NCI-H1930 (cell line): Measurements from ENCODE around the gene SLC25A15.

Experiments
- DNase-seq, 2 experiments: peaks; one replicate each; lab custom pipeline; 2025; lab: John Stamatoyannopoulos, UW

SLC25A15 gene

DNA sequence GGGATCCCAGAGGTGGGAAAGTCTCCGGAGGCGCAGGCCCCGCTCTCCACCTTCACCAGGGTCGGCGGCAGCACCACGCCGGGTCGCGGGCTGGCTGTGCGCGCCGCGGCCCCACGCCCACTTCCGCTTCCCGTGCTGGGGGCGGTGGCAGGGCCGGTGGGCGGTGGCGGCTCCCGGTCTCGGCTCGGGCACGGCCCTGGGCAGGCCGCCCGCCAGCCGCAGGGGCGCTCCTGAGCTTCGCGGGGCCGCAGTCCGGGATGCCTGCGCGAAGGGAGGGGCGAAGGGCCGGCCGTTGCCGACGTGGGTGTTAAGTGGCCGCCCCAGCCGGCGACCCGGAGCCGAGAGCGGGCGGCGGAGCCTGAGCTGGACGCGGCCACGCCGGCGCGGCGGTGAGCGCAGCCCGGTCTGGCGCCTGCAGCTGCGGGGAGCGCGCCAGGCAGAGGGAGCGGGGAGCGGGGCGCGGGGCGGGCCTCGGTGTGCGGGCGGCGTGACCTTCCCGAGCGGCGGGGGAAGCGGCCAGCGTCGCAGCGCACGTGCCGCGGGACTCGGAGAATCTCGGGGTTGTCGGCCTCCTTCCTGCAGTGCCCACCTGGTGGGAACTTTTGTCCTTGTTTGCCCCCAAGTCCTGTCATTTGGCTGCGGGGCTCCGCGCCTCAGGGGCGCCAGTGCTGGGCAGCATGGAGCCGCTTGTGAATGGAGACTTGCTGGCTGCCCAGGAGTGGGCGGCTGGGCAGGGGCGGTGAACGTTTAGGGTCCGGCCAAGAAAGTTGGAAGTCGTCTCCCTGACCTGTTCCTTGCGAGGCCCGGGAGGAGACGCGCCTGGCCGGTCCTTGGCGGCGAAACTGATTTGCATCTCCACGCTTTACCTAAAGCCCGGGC, at the start of gene SLC25A15:
TSS of gene SLC25A15 (plus strand) at position 337 of the 879 bp plus-strand sequence. CDS start 3,616 bp downstream, outside the sequence.
- DNase-seq = peak; percentile 73 to 75

DNA sequence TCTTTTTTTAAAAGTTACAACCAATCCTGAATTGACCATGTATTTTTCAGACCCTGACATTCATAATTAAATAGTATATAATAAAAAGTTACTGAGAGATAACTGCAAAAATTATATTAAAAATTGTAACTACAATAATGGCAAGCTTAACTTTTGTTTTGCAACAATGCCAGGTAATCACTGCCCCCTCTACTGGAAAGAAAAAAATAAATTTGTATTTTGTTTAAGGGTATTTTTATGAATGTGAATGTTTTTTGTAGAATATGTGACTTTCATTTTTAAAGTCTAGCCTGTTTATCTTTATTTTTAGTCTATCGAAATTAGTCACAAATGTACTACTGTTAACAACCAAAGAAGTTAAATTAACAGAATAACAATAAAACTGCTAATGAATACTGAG, 40.1 kb upstream of the SLC25A15 start:
- no peak for DNase-seq

DNA sequence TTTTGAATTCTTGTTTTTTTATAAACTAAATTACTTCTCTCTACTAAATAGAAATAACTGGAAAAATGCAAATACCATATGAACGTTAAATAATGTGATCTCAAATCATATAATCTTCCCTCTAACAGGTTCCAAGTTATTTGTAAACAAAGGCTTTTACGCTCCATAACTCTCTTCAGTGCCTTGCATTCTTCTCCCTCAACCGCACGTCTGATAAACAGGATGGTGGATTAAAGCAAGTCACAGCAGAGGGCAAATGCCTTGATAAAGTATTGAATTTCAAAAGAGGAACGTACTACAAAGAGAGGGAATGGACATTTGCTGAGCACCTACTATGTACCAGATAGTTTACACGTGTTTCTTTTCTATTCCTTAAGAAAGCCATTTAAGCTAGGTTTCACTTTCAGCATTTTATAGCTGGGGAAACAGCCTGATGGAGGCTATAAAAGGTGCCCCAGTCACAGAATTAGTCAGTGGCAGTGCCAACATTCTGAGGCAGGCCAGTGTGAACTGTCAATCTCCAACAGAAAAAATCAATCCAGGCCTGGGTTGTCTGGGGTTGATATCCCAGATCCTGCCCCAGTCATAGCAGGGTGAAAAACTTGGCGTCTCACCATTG, 34.2 kb upstream of the SLC25A15 start:
- no peak for DNase-seq

DNA sequence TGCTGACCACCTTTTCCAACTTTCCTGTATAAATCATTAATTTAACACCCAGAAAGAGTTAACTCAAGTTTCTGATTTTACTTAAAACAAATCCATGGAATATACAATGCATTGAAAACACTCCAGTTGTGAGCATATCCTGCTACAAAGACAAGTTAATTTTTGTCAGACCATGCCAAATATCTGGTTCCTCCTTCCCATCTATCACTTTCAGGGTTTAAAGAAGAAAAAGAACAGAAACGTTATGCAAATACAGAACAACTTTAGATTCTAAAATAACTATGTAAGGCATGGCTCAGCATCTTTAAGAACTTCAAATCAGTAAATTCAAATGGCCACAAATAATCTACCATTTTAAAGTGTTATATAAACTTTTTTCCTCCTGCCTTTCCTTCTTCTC, 33.4 kb upstream of the SLC25A15 start:
- no peak for DNase-seq

DNA sequence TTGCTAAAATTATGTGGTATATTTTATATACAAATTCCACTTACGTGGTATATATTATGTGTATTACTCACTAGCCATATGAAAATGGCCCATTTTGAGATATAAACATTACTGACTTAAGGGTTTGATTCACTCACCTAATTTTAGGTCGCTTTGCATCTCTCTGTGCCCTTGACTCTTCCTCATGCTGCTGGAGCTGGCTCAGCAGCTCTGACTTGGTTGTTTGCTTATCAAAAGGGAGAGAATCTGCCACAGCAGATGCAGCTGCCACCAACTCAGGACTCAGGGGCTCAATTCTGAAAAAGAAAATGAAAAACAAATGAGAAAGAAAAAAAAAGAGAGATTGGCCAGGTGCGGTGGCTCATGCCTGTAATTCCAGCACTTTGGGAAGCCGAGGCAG, 30.6 kb upstream of the SLC25A15 start:
- no peak for DNase-seq

DNA sequence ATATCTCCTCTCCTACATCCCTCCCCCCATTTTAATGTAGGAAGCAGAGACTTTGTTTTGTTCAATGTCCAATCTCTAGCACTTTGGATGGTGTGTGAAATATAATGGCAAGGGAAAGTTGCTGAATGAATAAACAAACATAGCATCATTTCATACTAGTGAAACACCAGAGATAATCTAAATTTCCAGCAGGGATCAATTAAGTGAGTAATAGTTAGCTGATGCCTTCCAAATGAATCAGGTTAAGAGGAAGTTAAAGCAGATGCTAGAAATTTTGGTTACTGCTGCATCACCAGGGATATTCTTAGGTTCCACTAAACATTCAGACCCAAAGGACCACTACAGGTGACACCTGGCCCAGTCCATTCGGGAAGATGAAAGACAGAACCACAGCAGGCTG, 26.6 kb upstream of the SLC25A15 start:
- DNase-seq = no peak

DNA sequence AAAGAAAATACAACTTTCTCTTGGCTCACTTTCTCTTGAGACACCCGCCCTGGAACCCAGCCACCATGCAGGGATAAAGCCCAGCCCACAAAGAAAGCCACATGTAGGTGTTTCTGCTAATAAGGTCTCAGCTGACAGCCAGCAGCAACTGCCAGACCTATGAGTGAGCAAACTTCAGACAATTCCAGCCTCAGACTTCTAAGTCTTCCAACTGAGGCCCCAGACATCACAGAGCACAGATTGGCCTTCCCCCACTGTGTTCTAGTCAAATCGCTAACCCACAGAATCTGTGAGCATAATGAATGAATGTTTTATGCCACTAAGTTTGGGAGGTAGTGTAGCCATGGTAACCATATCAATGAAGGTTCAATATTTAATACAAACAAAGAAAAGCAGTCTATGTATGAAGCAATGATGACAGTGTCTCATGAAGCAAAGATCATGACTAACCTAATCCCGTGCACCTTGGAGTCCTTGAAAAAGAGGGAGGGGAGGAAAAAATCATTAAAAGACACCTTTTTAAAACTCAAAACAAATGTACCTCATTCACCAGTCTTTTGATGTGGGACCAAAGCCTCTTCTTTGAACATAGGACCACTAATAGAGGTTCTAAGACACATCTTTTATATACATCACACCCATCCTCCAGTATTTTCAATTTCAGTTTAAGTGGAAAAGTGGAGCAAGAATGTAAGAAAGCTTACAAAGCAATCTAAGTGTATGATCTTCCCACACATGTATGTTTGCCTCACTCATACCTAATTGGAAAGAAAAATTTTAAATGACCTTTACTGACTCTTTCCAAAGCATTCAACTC, 24.6 kb upstream of the SLC25A15 start:
- no peak for DNase-seq

DNA sequence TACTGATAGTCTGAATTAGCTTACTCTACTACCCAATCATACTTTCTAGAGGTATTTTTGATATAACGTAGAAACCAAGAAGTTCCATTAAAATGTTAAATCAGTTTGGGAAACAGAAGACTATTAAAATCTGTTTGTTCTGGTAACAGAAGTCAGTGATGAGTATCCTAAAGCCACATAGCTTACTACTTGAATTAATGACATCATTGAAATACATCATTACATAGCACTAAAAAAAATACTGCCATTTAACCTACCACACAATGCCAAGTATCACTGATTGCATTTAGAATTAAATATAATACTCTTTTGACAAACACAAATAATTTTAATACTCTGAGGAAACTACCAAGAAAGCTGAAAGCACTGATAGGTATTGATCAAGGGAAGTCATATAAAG, 23.8 kb upstream of the SLC25A15 start:
- no peak for DNase-seq

DNA sequence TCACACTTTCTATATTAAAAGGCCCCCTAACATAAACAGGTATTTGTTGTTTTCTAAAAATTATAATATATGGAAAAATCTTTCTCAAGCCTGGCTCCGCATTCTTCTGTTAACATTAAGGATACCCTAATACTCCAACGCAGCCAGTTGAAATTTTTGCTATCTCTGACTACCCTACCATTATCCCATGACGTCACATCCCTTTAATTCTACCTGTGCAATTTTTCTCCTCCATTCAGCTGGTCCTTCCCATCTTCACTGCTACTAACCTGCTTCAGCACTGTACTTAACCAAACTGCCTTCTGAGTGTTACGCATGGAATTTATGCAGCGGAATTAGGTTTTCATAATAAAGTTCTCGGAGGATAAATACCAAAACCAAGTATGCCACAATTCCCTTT, 19.4 kb upstream of the SLC25A15 start:
- no peak for DNase-seq

DNA sequence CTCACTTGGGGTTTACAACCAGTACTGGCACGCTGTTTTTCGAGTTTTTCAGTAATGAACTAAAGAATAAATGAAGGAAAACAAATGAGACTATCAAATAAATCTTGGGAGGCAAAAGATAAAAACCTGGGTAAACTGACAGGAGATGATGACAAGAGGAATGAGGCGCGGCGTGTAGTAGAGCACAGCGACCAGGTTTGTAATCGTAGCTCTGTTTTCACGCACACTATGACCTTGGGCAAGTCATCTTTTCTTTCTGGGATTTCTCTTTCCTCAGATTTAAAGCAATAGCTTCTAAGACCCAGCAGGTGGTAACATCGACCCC, 18.8 kb upstream of the SLC25A15 start:
- DNase-seq = no peak

DNA sequence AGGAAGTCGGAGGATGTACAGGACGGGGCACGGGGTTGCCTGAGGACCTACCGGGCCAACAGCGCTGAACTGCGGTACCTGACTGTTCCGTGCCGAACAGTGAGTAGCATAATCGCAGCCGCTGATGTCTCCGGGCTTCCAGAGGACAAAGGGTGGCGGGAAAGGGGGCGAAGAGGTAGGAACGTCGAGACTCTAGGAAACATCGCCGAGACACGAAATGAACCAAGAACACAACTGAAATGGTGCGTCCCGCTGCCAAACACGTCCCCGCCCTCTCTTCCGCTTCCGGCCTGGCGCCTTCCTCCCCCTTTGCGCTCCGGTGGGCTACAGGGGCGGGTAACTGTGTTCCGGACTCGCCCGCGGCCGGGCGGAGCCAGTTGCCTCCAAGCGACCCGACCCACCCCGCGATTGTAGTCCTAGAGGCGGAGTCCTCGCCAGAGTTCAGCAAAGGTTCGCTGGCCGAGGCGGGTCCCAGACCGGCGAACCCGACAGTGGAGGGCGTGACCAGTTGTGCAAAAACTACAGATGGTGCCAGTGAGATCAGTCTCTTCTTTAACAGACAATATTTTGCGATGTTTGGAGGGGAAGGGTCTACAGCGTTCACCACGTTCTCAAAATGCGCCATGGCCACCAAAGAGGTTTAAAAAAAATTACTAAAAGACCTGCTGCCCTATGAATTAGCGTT, 18.3 kb upstream of the SLC25A15 start, which contains the start of gene MRPS31:
TSS of gene MRPS31 (minus strand) at position 257 of the 685 bp plus-strand sequence. CDS start at position 203, 54 bp downstream.
- peak; percentile 93 for DNase-seq

DNA sequence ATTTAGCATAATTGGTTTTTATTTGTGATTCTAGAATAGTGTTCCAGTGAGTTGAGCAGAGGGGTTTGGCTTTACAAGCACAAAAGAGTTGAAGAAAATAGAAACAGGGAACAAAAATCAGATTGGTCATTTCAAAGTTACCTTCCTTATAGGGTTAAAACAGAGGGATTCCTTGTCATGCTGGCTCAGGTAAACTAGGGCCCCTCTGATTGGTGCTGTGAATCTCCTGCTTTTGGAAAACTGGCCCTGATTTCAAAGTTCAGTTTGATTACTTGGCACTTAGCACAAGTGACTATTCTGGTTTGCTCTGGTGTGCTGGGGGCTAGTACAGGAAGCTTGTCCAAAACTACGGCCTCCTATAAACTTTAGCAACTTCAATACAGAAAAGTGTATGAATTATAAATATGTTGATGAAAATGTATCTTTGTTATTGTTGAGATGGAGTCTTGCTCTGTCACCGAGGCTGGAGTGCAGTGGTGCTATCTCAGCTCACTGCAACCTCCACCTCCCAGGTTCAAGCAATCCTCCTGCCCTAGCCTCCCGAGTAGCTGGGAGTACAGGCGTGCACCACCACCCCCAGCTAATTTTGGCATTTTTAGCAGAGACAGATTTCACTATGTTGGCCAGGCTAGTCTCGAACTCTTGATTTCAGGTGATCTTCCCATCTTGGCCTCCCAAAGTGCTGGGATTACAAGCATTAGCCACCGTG, 16.5 kb upstream of the SLC25A15 start:
- no peak for DNase-seq

DNA sequence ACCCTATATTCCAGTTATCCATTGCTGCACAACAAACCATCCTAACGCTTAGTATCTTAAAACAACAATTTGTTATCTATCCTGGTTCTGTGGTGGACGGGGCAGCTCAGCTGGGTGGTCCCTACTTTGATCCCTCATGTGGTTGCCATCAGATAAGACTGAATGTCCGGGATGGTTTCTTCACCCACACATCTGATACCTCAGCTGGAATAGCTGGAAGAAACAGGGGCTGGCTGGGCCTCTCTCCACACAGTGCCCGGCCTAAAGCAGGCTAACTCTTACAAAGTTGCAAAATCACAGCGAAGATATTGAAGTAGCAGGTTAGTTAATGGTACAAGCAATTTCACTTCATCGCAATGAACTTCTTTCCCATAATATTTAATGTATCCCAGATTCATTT, 14.7 kb upstream of the SLC25A15 start:
- DNase-seq = no peak

DNA sequence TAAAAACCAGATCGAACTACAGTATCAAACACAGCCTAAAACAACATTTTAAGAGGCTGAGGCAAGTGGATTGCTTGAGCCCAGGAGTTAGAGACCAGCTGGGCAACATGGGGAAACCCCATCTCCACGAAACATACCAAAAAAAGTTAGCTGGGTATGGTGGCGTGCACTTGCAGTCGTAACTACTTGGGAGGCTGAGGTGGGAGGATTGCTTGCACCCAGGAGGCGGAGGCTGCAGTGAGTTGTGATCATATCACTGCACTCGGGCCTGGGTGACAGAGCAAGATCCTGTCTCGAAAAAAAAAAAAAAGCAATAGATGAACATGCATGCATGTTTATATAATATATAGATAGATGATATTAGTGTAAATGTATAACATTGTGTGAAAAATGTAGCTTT, 13.2 kb upstream of the SLC25A15 start:
- DNase-seq = no peak

DNA sequence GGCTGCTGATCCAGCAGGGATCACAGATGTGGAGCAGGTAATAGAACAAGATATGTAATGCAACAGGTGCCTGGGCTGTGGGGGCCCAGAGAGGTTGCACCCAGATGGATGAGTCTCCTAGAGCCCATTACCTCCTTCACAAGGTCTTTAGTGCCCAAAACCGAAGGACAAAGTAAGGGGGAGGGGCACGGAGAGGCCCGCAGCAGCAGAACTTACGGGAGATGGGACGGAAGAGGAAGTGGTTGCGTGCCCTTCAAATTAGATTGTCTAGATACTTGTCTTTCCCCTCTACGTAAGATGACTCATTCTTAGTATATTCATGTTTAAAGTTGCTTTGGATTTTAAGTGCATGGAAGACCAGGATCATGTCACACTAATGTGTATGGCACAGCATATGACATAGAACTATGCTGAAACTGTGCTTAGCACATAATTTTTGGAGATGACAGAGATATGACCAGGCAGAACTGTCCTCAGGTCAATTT, 12.7 kb upstream of the SLC25A15 start:
- DNase-seq = no peak

DNA sequence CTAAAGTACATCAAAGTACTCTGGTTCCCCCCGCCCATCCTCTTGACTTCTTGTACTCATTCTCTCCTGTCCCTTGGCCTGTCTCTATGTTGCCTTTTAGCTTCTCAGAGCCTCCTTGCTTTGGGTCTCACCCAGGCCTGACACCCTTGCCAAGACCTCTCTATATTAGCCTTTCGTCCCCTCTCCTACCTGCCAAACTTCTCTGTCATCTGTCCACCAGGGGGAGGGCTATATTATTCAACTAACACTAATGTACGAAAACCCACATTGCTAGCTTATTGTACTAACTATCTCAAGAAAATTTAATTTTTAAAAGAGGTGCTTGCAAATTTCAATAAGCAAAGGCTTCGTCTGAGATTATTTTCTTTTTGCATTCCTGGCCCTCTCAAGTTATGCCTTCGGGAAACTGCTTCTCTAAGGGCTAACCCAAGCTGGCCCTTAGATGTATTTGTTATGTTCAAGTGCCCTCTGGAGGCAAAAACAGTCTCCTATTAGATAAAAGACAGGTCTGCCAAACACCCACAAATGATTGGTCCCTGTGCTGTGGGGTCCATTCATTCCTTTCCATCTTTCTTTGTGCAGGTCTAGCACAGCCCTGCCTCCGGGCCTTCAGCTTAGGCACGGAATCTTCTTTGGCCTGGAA, 12.1 kb upstream of the SLC25A15 start:
- peak; percentile 26 to 75 for DNase-seq

DNA sequence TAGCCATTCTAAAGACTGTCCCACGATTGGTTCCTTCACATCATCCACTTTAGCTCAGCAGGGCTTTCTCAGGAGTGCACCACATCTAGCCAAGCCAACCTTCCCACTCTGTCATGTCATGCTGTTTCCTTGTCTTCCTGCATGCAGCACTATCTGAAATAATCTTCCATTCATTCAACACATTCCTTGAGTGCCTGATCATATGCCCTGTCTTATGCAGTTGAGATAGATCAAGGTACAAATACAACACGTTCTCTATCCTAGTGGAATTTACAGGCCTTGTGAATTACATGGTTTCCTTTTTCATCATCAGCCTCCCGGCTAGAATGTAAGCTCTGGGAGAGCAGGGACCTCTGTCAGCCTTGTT, 11.6 kb upstream of the SLC25A15 start:
- no peak for DNase-seq

DNA sequence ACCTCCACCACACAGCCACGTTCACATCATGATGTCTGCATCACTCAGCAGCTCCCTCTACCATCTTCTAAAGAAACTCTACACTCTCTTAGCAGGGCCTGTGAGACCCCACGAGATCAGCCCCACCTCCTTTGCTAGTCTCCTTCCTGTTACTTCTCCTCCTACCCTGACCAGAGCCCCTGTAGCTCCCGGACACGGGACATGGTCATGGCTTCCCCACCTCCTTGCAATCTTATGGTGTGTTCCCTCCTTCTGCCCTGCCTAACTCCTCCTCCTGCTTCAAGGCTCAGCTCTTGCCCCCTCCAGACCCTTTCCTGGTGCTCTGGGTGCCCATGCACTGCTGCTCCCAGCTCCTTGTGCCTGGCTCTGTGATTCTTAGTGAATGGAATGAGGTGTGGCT, 10.4 kb upstream of the SLC25A15 start:
- no peak for DNase-seq

DNA sequence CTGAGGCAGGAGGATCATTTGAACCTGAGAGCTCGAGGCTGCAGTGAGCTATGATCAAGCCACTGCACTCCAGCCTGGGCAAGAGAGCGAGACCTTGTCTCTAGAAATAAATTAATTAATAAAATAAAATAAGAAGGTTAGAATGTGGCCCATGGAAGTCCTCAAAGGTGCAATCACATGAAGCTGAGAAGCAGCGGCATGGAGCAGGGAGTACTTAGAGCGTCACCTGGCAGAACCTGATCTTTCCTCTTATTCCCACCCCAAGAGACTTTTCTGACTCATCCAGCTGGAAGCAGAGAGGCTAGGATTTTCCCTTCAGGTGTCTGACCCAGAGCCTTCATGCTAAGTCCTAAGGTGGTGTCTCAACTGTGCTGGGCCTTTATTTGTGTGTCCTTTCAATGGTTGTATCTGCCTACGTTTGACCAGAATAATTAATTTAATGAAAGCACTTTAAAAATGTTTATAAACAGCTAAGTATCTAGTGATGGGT, 9.6 kb upstream of the SLC25A15 start:
- DNase-seq = no peak

DNA sequence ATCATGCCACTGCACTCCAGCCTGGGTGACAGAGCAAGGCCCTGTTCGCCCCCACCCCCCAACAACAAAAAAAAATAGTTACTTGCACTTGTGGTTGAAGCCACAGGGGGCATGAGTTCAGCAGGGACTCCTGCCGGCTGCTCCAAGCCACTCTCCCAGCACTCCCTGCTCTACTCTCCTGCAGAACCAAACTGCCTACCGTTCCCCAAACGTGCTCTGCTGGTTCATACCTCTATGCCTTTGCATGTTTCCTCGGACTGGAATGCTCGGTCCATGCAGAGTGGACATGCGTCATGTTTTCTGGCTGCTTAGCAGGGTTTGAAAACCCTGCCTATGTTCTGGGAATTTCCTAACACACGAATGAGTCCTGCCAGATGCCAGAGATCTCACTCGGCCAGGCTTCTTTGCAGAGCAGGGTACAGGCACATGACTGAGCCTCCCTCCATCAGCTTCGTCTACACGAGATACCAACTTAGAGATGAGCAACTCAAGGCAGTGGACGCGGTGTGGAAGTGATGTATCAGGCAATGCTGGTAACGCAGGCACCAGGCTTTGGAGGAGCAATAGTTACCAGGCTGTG, 8.5 kb upstream of the SLC25A15 start:
- DNase-seq = no peak
